T-helper 2 cell treated with Interferon-gamma antibody and Interleukin-4, amounts not matched to agents 5 μg/mL and 100 μg/mL, for 36 hours (primary cell): ENCODE measurements around the gene TMEM39B.

Experiments used
- DNase-seq: peaks from one replicate; pipeline ENCODE4 v3.0.0; 2021; ENCODE audit warnings: low spot score
- H3K27ac Mint-ChIP-seq: one replicate; pipeline ENCODE4 v1.8.0; 2021; ENCODE audit warnings: mild to moderate bottlenecking, mixed read lengths
- H3K27me3 Mint-ChIP-seq: one replicate; pipeline ENCODE4 v1.8.0; 2021; ENCODE audit warnings: low read depth, mixed read lengths
- H3K36me3 Mint-ChIP-seq: one replicate; pipeline ENCODE4 v1.8.0; 2021; ENCODE audit warnings: low read depth, mixed read lengths
- H3K4me1 Mint-ChIP-seq: one replicate; pipeline ENCODE4 v1.8.0; 2021; ENCODE audit warnings: low read depth, mixed read lengths
- H3K4me3 Mint-ChIP-seq: one replicate; pipeline ENCODE4 v1.8.0; 2022; ENCODE audit warnings: mild to moderate bottlenecking, moderate library complexity, mixed read lengths
- H3K9me3 Mint-ChIP-seq: one replicate; pipeline ENCODE4 v1.8.0; 2021; ENCODE audit warnings: mixed read lengths

The TMEM39B gene

DNA sequence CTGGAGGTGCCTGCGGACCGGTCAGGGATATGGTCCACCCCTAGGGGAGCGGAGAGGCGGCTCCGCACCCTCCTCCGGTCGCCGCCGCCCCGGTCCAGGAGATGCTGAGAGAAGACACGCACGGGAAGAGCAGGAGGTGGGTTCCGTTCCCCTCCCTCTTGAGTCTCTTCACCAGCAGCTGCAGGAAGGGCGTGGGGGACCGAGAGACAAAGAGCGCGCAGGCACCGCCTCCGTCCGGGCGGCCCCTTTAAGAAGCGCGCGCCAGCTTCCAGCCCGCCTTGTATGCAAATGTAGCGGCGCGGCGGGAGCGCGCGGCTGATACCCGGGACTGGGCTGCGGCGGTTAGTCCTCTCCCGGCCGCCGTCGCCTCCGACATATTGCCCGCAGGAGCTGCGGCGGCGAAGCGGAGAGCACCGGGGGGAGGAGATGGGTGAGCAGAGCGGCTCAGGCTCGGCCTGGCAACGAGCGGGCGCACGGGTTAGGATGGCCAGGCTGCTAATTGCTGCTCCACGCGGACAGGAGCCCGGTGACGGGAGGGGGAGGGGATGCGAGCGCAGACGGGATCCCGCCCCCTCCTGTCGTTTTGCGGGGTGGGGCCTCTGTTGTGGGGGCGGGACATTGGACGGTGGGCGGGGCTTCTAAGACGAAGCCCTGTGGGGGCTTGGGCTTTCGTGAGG, at the start of gene TMEM39B:
Gene TMEM39B, plus strand, starts transcription at position 318 of the 677 bp plus-strand sequence. Its CDS starts 109 bp downstream, at position 427.
- peak; percentile 95 for DNase-seq

DNA sequence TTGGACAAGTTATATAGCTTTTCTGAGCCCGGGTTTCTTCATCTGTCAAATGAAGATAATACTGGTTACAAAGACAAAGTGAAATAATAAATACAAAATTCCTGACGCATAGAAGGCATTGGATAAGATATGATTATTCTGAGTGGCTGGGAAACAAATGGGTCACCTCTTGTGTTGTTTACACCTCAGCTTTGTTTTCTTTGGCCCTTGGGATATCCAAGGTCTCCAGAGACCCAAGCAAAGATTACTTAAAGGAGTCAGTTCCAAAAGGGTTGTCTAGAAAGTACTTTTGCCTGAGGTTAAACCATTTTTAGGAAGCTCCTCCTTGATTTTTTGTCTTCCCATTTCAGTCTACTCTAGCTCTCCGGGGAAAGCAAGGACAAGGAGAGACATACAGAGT, 49.4 kb upstream of the TMEM39B start:
- Mint-ChIP-seq H3K4me1 (peaks cover 36% of the 10 kb centered on the region), H3K4me3 (no peak overlapping the region), H3K9me3 (no peaks in the 10 kb centered on the region), H3K27me3 (no peaks in the 10 kb centered on the region), H3K27ac (no peak overlapping the region), H3K36me3 (peaks cover 32% of the 10 kb centered on the region)
- no peak for DNase-seq

More for the DNA sequence above, at the start of gene TMEM39B:
- peaks cover 39% of the 10 kb centered on the region for H3K4me1 Mint-ChIP-seq
- H3K27ac Mint-ChIP-seq: peak within 1 kb of the TSS; percentile 92
- peak within 1 kb of the TSS; percentile 91 for H3K4me3 Mint-ChIP-seq
- H3K27me3 Mint-ChIP-seq: peaks cover 2% of the 10 kb centered on the region
- peaks cover 13% of the 10 kb centered on the region for H3K36me3 Mint-ChIP-seq
- H3K9me3 Mint-ChIP-seq: no peaks in the 10 kb centered on the region

DNA sequence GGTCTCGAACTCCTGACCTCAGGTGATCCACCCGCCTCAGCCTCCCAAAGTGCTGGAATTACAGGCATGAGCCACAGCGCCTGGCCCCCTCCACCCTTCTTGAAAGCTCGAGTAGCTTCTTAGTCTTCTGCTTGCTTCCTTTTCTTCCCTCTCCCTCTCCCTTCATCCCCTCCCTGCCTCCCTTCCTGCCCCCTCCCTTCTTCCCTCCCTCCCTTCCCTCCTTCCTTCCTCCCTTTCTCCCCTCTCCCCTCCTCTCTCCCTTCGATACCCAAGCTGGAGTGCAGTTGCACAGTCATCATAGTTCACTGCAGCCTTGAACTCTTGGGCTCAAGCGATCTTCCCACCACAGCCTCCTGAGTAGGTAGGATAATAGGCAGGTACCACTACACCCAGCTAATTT, 47.2 kb upstream of the TMEM39B start:
- Mint-ChIP-seq H3K36me3 (peaks cover 39% of the 10 kb centered on the region), H3K27me3 (no peaks in the 10 kb centered on the region), H3K4me3 (no peak overlapping the region), H3K27ac (no peak overlapping the region), H3K9me3 (no peaks in the 10 kb centered on the region), H3K4me1 (peaks cover 33% of the 10 kb centered on the region)
- no peak for DNase-seq

DNA sequence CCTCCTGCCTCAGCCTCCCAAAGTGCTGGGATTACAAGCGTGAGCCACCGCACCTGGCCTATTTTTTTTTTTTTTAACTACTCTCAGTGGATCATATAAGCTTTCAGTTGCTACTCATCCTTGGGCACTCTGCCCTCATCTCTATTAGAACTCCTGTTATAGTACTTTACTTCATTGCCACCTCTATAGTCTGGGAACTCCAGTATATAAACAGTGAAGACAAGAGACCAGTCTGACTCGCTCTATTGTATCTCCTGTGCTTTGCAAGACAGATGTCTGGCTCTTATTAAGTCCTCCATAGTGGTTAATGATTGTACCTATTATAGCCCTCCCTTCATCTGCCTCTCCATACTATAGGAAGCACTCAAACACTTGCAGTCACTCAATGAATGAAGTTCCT, 44.0 kb upstream of the TMEM39B start:
- H3K4me3 Mint-ChIP-seq: no peak overlapping the region
- H3K9me3 Mint-ChIP-seq: no peaks in the 10 kb centered on the region
- no peak for DNase-seq
- H3K36me3 Mint-ChIP-seq: peaks cover 47% of the 10 kb centered on the region
- no peak overlapping the region for H3K27ac Mint-ChIP-seq
- no peaks in the 10 kb centered on the region for H3K27me3 Mint-ChIP-seq
- H3K4me1 Mint-ChIP-seq: peaks cover 28% of the 10 kb centered on the region

DNA sequence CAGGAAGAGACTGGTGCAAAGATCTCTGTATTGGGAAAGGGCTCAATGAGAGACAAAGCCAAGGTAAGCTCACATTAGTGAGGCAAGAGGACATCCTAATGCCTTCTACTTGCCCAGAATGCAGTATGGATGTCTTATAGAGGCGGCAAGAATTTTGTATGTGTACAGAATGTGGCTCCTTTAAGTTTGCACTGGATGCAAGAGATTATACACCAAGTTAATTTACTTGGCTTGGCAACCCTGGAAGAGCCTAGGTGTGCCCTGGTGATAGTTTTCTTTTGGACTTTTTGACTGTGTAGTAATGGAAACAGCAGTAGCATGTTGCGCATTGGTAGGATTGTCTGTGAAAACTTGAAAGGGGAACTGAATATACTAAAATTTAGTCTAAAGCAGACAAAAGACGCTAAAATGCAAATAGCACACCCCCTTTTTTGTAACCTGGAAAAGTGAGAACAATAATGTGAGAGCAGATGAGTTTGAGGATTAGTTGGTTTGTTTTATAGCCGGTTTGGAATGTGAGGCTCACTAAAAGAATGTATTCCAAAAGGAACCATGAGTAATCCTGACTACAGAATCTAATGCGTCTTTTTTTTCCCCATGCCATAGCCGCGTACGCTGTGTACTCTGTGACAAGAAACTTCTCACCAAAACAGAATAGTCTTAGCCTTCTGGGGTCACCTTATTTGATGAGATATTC, 41.0 kb upstream of the TMEM39B start:
- Mint-ChIP-seq H3K9me3 (no peaks in the 10 kb centered on the region), H3K4me1 (peaks cover 32% of the 10 kb centered on the region), H3K27me3 (no peaks in the 10 kb centered on the region), H3K27ac (no peak overlapping the region), H3K36me3 (peaks cover 56% of the 10 kb centered on the region), H3K4me3 (no peak overlapping the region)
- DNase-seq: no peak

DNA sequence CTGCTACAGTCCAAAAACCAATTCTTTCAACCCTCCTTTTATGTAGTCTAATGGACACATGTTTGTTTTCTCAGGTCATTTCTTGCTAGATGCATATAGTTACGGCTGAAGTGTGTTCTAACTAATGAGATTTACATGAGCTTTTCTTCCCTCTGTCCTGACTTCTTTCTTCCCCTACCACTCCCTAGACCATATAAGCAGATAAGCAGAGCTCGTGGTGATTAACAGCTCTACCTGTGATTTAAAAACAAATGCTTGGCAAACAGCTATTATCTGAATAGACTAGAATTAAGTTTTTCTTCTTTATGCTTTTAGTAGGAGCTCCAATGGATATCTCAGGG, 40.5 kb upstream of the TMEM39B start:
- Mint-ChIP-seq H3K9me3 (no peaks in the 10 kb centered on the region), H3K27ac (peak overlapping the region; percentile 14), H3K4me1 (peaks cover 28% of the 10 kb centered on the region), H3K27me3 (no peaks in the 10 kb centered on the region), H3K4me3 (no peak overlapping the region), H3K36me3 (peaks cover 56% of the 10 kb centered on the region)
- DNase-seq: no peak

DNA sequence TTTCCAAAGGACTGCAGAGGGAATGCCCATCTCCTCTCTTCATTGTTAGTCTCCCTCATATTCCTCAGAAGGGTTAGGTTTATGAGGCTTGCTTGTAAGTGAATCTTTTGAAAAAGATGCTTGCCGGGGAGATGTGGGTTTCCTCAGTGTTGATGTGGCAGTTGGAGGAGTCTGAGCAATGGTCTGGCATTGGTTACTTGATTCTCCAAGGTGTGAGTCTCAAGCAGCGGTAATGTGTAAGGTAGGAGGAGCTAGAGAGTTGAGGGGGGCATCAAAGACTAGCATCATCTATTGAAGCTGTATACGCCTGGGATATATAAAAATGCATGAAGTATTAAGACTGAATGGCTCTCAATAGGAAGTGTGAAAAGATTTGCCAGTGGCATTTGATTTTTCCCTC, 37.6 kb upstream of the TMEM39B start:
- H3K4me1 Mint-ChIP-seq: peaks cover 23% of the 10 kb centered on the region
- H3K27me3 Mint-ChIP-seq: no peaks in the 10 kb centered on the region
- H3K27ac Mint-ChIP-seq: no peak overlapping the region
- H3K9me3 Mint-ChIP-seq: no peaks in the 10 kb centered on the region
- no peak for DNase-seq
- peaks cover 65% of the 10 kb centered on the region for H3K36me3 Mint-ChIP-seq
- H3K4me3 Mint-ChIP-seq: no peak overlapping the region

DNA sequence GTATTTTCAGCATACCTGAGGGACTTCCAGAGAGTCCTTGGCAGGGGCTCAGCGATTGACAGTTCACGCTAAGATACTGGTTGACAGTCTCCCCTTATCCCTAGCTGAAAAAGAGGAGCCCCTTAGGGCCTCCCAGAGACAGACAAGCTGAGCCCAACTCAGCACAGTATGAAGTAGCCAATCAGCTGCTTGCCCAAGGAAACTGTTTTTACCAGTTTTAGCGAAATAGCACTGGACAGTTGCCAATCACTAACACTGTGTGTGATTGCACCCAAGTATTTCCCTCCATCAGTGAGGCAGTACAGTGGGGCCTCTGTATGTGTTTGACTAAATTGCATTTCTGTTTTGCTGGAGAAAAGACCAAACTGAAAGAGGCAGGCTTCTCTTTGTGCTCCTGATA, 32.0 kb upstream of the TMEM39B start:
- Mint-ChIP-seq H3K4me1 (peaks cover 7% of the 10 kb centered on the region), H3K27ac (no peak overlapping the region), H3K4me3 (no peak overlapping the region), H3K9me3 (no peaks in the 10 kb centered on the region), H3K36me3 (peaks cover 61% of the 10 kb centered on the region), H3K27me3 (no peaks in the 10 kb centered on the region)
- DNase-seq: no peak

DNA sequence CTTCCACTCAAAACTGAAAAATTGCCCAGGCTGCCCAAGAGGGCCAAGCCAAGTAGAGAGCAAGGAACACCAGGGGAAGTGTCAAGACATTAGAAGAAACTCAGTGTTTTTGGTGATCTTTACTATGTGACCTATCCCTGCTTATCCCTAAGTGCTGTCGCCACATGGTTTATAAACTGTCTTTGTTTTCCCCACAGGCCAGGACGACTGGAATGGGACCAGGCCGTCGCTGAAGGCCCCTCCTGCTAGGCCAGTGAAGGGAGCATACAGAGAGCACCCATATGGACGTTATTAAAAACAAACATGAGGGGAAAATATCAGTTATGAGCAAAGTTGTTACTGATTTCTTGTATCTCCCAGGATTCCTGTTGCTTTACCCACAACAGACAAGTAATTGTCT, 30.4 kb upstream of the TMEM39B start:
- H3K27ac Mint-ChIP-seq: no peak overlapping the region
- H3K9me3 Mint-ChIP-seq: no peaks in the 10 kb centered on the region
- H3K36me3 Mint-ChIP-seq: peaks cover 60% of the 10 kb centered on the region
- DNase-seq: no peak
- H3K27me3 Mint-ChIP-seq: no peaks in the 10 kb centered on the region
- peaks cover 5% of the 10 kb centered on the region for H3K4me1 Mint-ChIP-seq
- H3K4me3 Mint-ChIP-seq: no peak overlapping the region

DNA sequence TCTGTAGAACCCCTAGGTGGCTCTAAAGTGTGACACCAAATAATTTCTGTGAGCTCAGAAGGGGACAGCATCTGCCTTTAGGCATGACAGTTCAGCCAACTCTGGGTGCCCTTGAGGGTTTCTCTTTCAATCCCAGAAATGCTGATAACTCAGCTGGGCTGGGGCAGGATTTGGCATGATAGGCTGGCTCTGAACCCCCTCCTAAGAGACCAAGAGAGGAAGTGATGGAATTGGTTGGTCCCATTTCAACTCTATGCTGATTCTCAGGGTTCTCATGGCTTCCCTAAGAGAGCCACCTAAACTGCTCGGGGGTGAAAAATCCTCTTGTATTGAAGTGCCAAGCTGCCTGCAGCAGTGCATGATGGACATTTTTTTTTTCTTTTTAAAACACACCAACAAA, 28.5 kb upstream of the TMEM39B start:
- Mint-ChIP-seq H3K27me3 (no peaks in the 10 kb centered on the region), H3K4me3 (no peak overlapping the region), H3K27ac (no peak overlapping the region), H3K4me1 (peaks cover 3% of the 10 kb centered on the region), H3K9me3 (no peaks in the 10 kb centered on the region), H3K36me3 (peaks cover 59% of the 10 kb centered on the region)
- DNase-seq: no peak

DNA sequence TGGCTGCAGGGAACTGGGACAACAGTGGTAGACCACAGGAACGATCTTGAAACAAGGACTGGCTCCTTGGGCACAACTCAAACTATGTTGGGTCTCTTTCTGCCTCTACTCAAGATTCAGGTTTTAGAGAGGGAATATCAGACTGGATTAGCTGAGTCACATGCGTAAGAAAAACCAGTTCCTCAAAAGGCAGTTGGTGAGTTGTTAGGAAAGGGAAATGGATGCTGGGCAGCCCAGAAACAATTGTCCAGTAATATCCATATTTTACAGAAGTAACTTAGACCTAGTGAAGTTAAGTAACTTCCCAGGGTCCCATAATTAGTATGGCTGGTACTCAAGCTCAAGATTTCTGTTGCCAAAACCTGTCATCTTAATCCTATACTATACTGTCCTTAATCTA, 27.0 kb upstream of the TMEM39B start:
- DNase-seq: no peak
- Mint-ChIP-seq H3K4me1 (no peaks in the 10 kb centered on the region), H3K9me3 (no peaks in the 10 kb centered on the region), H3K27me3 (no peaks in the 10 kb centered on the region), H3K27ac (no peak overlapping the region), H3K4me3 (no peak overlapping the region), H3K36me3 (peaks cover 51% of the 10 kb centered on the region)

DNA sequence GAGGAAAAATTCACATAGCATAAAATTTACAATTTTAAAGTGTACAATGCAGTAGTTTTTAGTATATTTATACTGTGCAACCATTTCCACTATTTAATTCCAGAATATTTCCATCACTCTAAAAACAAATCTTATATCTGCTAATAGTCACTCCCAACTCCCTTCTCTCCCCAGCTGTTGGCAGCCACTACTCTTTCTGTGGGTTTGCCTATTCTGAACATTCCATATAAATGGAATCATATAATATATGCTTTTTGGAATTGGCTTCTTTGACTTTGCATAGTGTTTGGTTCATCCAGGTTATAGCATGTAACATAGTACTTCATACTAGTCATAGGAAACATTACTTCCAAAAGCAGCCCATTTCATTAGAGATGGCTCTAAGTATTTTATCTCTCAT, 25.0 kb upstream of the TMEM39B start:
- Mint-ChIP-seq H3K4me3 (no peak overlapping the region), H3K4me1 (no peaks in the 10 kb centered on the region), H3K27ac (no peak overlapping the region), H3K36me3 (peaks cover 51% of the 10 kb centered on the region), H3K9me3 (no peaks in the 10 kb centered on the region), H3K27me3 (no peaks in the 10 kb centered on the region)
- no peak for DNase-seq

DNA sequence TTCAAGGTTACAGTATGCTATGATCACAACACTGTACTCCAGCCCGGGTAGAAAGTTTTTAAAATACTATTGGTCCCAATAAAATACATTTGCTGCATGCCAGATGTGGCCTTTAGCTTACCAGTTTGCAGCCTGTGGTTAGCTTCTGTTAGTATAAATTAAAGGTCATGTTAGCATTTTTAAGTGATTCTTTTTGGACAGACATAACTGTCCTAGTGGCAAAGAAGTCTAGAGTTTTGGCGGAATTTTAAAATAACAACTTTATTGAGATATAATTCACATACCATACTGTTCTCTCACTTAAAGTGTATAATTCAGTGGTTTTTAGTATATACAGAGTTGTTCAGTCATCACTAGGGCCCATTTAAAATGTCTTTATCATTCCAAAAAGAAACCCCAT, 24.3 kb upstream of the TMEM39B start:
- H3K4me3 Mint-ChIP-seq: no peak overlapping the region
- no peaks in the 10 kb centered on the region for H3K9me3 Mint-ChIP-seq
- no peak overlapping the region for H3K27ac Mint-ChIP-seq
- DNase-seq: no peak
- H3K27me3 Mint-ChIP-seq: no peaks in the 10 kb centered on the region
- H3K4me1 Mint-ChIP-seq: no peaks in the 10 kb centered on the region
- H3K36me3 Mint-ChIP-seq: peaks cover 49% of the 10 kb centered on the region

DNA sequence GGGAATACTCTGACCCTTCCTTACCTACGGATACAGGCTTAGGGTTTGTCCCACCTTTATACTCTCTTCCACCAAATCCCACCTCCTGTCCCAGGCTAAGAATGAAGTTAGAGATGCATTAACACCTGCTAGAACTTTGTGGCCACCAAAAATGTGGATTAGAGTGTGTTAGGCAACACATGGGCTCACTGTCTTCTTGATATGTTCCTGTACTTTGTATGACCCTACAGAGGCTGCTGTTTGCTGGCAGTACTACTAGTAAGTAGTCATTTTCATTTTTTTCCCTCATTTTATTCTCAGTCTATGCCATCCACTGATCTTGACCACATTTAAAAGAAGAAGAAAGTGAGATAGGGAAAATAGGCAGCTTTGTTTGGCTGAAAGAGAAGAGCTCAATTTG, 21.0 kb upstream of the TMEM39B start:
- DNase-seq: no peak
- Mint-ChIP-seq H3K36me3 (peaks cover 56% of the 10 kb centered on the region), H3K27ac (no peak overlapping the region), H3K4me1 (no peaks in the 10 kb centered on the region), H3K4me3 (no peak overlapping the region), H3K9me3 (no peaks in the 10 kb centered on the region), H3K27me3 (no peaks in the 10 kb centered on the region)

DNA sequence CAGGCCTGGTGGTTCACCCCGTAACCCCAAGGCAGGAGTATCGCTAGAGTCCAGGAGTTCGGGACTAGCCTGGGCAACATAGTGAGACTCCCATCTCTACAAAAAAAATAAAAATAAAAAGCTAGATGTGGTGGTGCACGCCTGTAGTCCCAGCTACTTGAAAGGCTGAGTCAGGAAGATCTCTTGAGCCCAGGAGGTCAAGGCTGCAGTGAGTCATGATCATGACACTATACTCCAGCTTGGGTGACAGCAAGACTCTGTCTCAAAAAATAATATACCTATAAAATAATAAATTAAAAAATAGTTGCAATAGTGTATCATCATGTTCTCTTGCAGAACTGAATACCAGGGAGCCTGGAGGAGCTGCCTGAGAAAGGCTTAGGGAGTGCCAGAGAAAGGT, 19.9 kb upstream of the TMEM39B start:
- Mint-ChIP-seq H3K4me1 (peaks cover 2% of the 10 kb centered on the region), H3K9me3 (no peaks in the 10 kb centered on the region), H3K36me3 (peaks cover 54% of the 10 kb centered on the region), H3K27me3 (no peaks in the 10 kb centered on the region), H3K4me3 (no peak overlapping the region), H3K27ac (no peak overlapping the region)
- DNase-seq: no peak
